Measurements from ENCODE around the gene RDH5. TPM values are rescaled to one million over a fixed set of nuclear protein-coding genes. Genes with fewer than 3 reads are reported as not detected.

RDH5 gene
- total and polyA plus RNA-seq, 2 of the 4 experiments (the other 2 are of a cell fraction) = 7.3 to 18.8 TPM

DNA sequence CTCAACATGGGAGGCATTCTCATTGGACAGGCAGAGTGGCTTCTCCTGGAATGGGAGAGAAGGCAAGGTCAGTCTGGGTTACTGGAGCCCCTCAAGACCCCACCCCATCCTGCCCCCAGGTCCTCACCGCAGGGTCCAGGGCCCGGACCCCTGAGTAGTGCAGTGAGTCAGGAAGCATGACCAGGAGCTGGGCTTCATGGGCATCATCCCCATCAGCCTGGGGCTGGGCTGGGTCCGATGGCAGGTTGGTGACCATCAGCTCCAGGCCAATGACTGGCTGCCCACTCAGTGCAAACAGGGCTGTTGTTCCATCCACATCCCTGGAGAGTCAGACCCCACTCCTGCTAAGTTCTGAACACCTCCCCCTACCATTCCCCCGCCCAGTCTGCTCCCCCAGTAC lies 25.5 kb upstream of the RDH5 start:
- Histone ChIP-seq H3K27me3 (ENCODE audit: control insufficient read depth, insufficient read depth, low read length) (peaks cover 22% of the 10 kb centered on the region), H3K14ac (replicated peaks; ENCODE audit: low read depth, low read length) (no peak overlapping the region), H3K36me3 (ENCODE audit: control insufficient read depth, insufficient read depth, low read length) (no peaks in the 10 kb centered on the region), H3K9ac (ENCODE audit: low read depth, low read length) (no peak overlapping the region), H3K4me2 (ENCODE audit: low read depth, low read length) (no peak overlapping the region), H3K18ac (ENCODE audit: low read depth, low read length) (no peak overlapping the region), H3K4me3 (ENCODE audit: insufficient read depth, low read depth, low read length) (no peak overlapping the region), H2BK15ac (ENCODE audit: low read depth, low read length) (no peak overlapping the region), H3K56ac (ENCODE audit: extremely low read depth, insufficient read depth, low read length) (no peak overlapping the region), H3K79me1 (ENCODE audit: low read depth in 1 of 2, low read length in 2 of 2) (no peaks in the 10 kb centered on the region), H2AK5ac (ENCODE audit: low read depth, low read length) (no peak overlapping the region), H3K9me3 (ENCODE audit: control insufficient read depth, insufficient read depth, low read length) (no peaks in the 10 kb centered on the region), H2BK20ac (ENCODE audit: low read depth, low read length) (no peak overlapping the region), H3K27ac (ENCODE audit: insufficient read depth, low read length) (no peak overlapping the region), H3K4me1 (ENCODE audit: control insufficient read depth, insufficient read depth, low read length) (no peaks in the 10 kb centered on the region), H2AFZ (replicated peaks; ENCODE audit: low read length, poor library complexity) (no peak overlapping the region), H4K20me1 (ENCODE audit: insufficient read depth, low read length) (no peaks in the 10 kb centered on the region), H3K9me1 (ENCODE audit: insufficient read depth, low read length) (no peaks in the 10 kb centered on the region), H2BK120ac (ENCODE audit: low read depth, low read length) (no peak overlapping the region), H4K91ac (ENCODE audit: insufficient read depth, low read depth, low read length) (no peak overlapping the region), H4K8ac (ENCODE audit: low read depth in 2 of 2, low read length in 2 of 2) (no peak overlapping the region), H2AK9ac (replicated peaks; ENCODE audit: low read depth, low read length, poor library complexity) (no peak overlapping the region), H2BK5ac (ENCODE audit: low read depth, low read length, poor library complexity, severe bottlenecking) (no peak overlapping the region), H4K5ac (ENCODE audit: low read depth, low read length) (no peak overlapping the region), H3K23ac (ENCODE audit: low read depth, low read length) (no peak overlapping the region), H3K4ac (ENCODE audit: low read depth, low read length) (no peak overlapping the region)
- no peak for TF ChIP-seq CEBPB (IDR thresholded peaks at IDR 0.05; ENCODE audit: low read depth, low read length)
- TF ChIP-seq, protein P1, sequence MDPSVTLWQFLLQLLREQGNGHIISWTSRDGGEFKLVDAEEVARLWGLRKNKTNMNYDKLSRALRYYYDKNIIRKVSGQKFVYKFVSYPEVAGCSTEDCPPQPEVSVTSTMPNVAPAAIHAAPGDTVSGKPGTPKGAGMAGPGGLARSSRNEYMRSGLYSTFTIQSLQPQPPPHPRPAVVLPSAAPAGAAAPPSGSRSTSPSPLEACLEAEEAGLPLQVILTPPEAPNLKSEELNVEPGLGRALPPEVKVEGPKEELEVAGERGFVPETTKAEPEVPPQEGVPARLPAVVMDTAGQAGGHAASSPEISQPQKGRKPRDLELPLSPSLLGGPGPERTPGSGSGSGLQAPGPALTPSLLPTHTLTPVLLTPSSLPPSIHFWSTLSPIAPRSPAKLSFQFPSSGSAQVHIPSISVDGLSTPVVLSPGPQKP (IDR thresholded peaks at IDR 0.05; ENCODE audit: borderline replicate concordance, low read depth, low read length) = no peak
- no peak for TF ChIP-seq MAFK (IDR thresholded peaks at IDR 0.05; ENCODE audit: low read depth, low read length)
- TF ChIP-seq, protein P2, sequence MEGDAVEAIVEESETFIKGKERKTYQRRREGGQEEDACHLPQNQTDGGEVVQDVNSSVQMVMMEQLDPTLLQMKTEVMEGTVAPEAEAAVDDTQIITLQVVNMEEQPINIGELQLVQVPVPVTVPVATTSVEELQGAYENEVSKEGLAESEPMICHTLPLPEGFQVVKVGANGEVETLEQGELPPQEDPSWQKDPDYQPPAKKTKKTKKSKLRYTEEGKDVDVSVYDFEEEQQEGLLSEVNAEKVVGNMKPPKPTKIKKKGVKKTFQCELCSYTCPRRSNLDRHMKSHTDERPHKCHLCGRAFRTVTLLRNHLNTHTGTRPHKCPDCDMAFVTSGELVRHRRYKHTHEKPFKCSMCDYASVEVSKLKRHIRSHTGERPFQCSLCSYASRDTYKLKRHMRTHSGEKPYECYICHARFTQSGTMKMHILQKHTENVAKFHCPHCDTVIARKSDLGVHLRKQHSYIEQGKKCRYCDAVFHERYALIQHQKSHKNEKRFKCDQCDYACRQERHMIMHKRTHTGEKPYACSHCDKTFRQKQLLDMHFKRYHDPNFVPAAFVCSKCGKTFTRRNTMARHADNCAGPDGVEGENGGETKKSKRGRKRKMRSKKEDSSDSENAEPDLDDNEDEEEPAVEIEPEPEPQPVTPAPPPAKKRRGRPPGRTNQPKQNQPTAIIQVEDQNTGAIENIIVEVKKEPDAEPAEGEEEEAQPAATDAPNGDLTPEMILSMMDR (conservative IDR thresholded peaks at IDR 0.05; ENCODE audit: low read depth, low read length) = no peak
- TF ChIP-seq NFE2L2 (IDR thresholded peaks at IDR 0.05; ENCODE audit: low read depth, low read length) = no peak
- TF ChIP-seq BHLHE40 (IDR thresholded peaks at IDR 0.05; ENCODE audit: low read depth, low read length) = no peak
- TF ChIP-seq MXI1 (IDR thresholded peaks at IDR 0.05; ENCODE audit: borderline replicate concordance, low read depth, low read length) = no peak
- TF ChIP-seq RAD21 (IDR thresholded peaks at IDR 0.05; ENCODE audit: low read length) = no peak
- no peak for TF ChIP-seq RCOR1 (IDR thresholded peaks at IDR 0.05; ENCODE audit: insufficient replicate concordance, low read length)
- no peak for TF ChIP-seq SMC3 (IDR thresholded peaks at IDR 0.05; ENCODE audit: low read depth, low read length)
- TF ChIP-seq MAZ (IDR thresholded peaks at IDR 0.05; ENCODE audit: borderline replicate concordance, low read depth, low read length) = no peak
- no peak for TF ChIP-seq RFX5 (IDR thresholded peaks at IDR 0.05; ENCODE audit: low read depth, low read length)
- no peak for TF ChIP-seq FOS (IDR thresholded peaks at IDR 0.05; ENCODE audit: low read depth, low read length)
- TF ChIP-seq, protein P3, sequence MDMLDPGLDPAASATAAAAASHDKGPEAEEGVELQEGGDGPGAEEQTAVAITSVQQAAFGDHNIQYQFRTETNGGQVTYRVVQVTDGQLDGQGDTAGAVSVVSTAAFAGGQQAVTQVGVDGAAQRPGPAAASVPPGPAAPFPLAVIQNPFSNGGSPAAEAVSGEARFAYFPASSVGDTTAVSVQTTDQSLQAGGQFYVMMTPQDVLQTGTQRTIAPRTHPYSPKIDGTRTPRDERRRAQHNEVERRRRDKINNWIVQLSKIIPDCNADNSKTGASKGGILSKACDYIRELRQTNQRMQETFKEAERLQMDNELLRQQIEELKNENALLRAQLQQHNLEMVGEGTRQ (IDR thresholded peaks at IDR 0.05; ENCODE audit: low read depth, low read length) = no peak
- no peak for TF ChIP-seq CHD1 (IDR thresholded peaks at IDR 0.05; ENCODE audit: low read depth, low read length)
- TF ChIP-seq POLR2A (IDR thresholded peaks at IDR 0.05; ENCODE audit: low read depth, low read length) = no peak
- ATAC-seq (ENCODE audit: low read depth) (no peak), DNase-seq (no peak)
- in situ Hi-C loops (cut with MboI; ENCODE audit: low sequenced_read_pairs) = no loop called here
- CTCF ChIA-PET = no interaction called here
- intact Hi-C loops (cut with micrococcal nuclease) = no loop called here
- dilution Hi-C loops (cut with HindIII; ENCODE audit: low sequenced_read_pairs, unreplicated experiment) = no loop called here
- 57% methylated on average over 2 of the region's 4 CpGs; no CpG with 5 or more reads in 1 of the 2 experiments for WGBS, 2 experiments (ENCODE audit: extremely low coverage in 2 of 2, insufficient read length in 1 of 2)
- no TSS peak for BruUV-seq (replicated peaks)
- POLR2A ChIA-PET (ENCODE audit: unreplicated experiment) = no interaction called here
